ENCODE data around the gene PIP5K1A. TPM values are rescaled to one million over a fixed set of nuclear protein-coding genes. Genes with fewer than 3 reads are reported as not detected.

Gene PIP5K1A
- total and polyA plus RNA-seq, 2 of the 8 experiments (the other 6 are each of a cell fraction or from before 2014, with no cell fraction given): 87.5 to 105 TPM

DNA sequence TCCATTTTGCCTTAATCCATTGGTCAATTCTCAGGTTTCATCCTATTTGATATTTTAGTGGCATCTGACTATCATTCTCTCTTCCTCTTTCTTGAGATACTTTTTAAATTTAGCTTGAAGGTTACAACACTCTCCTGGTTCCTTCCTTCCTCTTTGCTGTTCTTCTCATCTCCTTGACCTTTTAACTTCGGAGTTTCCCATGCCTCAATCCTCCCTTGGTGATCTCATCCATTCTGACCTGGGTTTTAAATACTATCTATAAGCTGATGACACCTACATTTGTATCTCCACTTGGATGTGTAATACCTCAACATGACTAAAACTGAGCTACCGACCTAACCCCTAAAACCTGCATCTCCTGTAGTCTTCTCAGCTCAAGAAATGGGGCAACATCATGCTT, 78.9 kb downstream of the PIP5K1A start:
- Histone ChIP-seq H2BK20ac (ENCODE audit: low read length) (no peak overlapping the region), H3K4me3 (ENCODE audit: extremely low read depth in 1 of 4, insufficient read depth in 2 of 4, low read depth in 3 of 4, low read length in 4 of 4) (no peak overlapping the region), H2BK12ac (ENCODE audit: low read depth, low read length) (no peak overlapping the region), H2BK120ac (replicated peaks; ENCODE audit: low read depth, low read length) (no peak overlapping the region), H3K27me3 (replicated peaks in 1 of 4; ENCODE audit: control insufficient read depth in 3 of 4, extremely low read depth in 1 of 4, insufficient read depth in 3 of 4, low read length in 3 of 4) (no peaks in the 10 kb centered on the region), H3K18ac (ENCODE audit: extremely low read depth, low read length) (no peak overlapping the region), H4K20me1 (replicated peaks in 1 of 2; ENCODE audit: control insufficient read depth in 1 of 2, insufficient read depth in 2 of 2, low read length in 2 of 2) (no peaks in the 10 kb centered on the region), H3K36me3 (ENCODE audit: control insufficient read depth in 2 of 4, insufficient read depth in 4 of 4, low read length in 3 of 4) (no peaks in the 10 kb centered on the region), H3K79me2 (ENCODE audit: control insufficient read depth in 1 of 2, insufficient read depth in 2 of 2, low read length in 2 of 2) (no peaks in the 10 kb centered on the region), H4K5ac (ENCODE audit: insufficient read length, low read depth, low read length) (no peak overlapping the region), H2BK5ac (ENCODE audit: low read depth, low read length) (no peak overlapping the region), H3K56ac (replicated peaks; ENCODE audit: insufficient read length, low read depth, low read length) (no peak overlapping the region), H3K9ac (replicated peaks in 1 of 4; ENCODE audit: extremely low read depth in 1 of 4, low read depth in 3 of 4, low read length in 3 of 4) (no peak overlapping the region), H3K4ac (replicated peaks; ENCODE audit: insufficient read length, low read depth, low read length) (no peak overlapping the region), H3K9me3 (ENCODE audit: insufficient read depth in 2 of 2, low read depth in 1 of 2, low read length in 1 of 2) (no peaks in the 10 kb centered on the region), H3K23me2 (ENCODE audit: low read depth, low read length) (peaks cover 2% of the 10 kb centered on the region; the same call in 1 of the 2 replicates), H3K14ac (ENCODE audit: insufficient read length) (no peak overlapping the region), H2AK5ac (ENCODE audit: low read depth, low read length) (no peak overlapping the region), H3K23ac (ENCODE audit: insufficient read length) (no peak overlapping the region), H3K4me2 (ENCODE audit: insufficient read depth in 1 of 2, low read depth in 2 of 2, low read length in 2 of 2) (no peak overlapping the region), H3K4me1 (replicated peaks in 1 of 4; ENCODE audit: control insufficient read depth in 3 of 4, insufficient read depth in 4 of 4, low read length in 3 of 4) (no peaks in the 10 kb centered on the region), H4K91ac (replicated peaks; ENCODE audit: insufficient read length, low read length) (no peak overlapping the region), H2BK15ac (ENCODE audit: low read length) (no peak overlapping the region), H3K79me1 (ENCODE audit: low read depth, low read length) (no peaks in the 10 kb centered on the region), H3K27ac (ENCODE audit: low read depth, low read length) (no peak overlapping the region), H4K8ac (ENCODE audit: extremely low read depth, insufficient read depth, low read length) (no peak overlapping the region), H2AFZ (ENCODE audit: low read length) (no peak overlapping the region)
- ChIA-PET POLR2A (ENCODE audit: partially characterized antibody) (interaction anchor here (0.6 to 11.6 kb wide), 6 partner anchors 14 to 263 kb away, joined by 3 to 213 read pairs (median 4); partner anchors contain the start of genes PSMB4 and TUFT1), CTCF (ENCODE audit: partially characterized antibody) (interaction anchor here (0.7 to 1.2 kb wide), 4 partner anchors 20 to 64 kb away, joined by 3 to 5 read pairs (median 3); no protein-coding TSS in a partner anchor)
- FAIRE-seq: no peak
- DNase-seq (ENCODE audit: low read depth in 1 of 2, low spot score in 2 of 2): no peak
- WGBS, 2 experiments (ENCODE audit: extremely low coverage in 1 of 2, insufficient coverage in 1 of 2, insufficient read length in 1 of 2, insufficient replicate concordance in 2 of 2, low coverage in 1 of 2, low lambda C conversion rate in 2 of 2, missing lambda C conversion rate in 1 of 2): 91% methylated on average over 2 of the region's 2 CpGs; no CpG with 5 or more reads in 1 of the 2 experiments
- TF ChIP-seq SIRT6 (IDR thresholded peaks at IDR 0.05; ENCODE audit: low read length) (no peak), BRCA1 (IDR thresholded peaks at IDR 0.05; ENCODE audit: low read depth, low read length) (no peak), SP2 (IDR thresholded peaks at IDR 0.05; ENCODE audit: low read length) (no peak), RNF2 (IDR thresholded peaks at IDR 0.05; ENCODE audit: borderline replicate concordance, low read depth, low read length, missing control alignments, poor library complexity, severe bottlenecking) (no peak), HDAC6 (IDR thresholded peaks at IDR 0.05; ENCODE audit: low read depth, low read length) (no peak), SIN3A (conservative IDR thresholded peaks at IDR 0.05 in 1 of 2, IDR thresholded peaks at IDR 0.05 in 1 of 2; ENCODE audit: low read depth in 1 of 2, low read length in 2 of 2) (no peak), BACH1 (IDR thresholded peaks at IDR 0.05; ENCODE audit: low read length) (no peak), CBX8 (IDR thresholded peaks at IDR 0.05; ENCODE audit: borderline replicate concordance, low read depth, low read length) (no peak), KDM1A (IDR thresholded peaks at IDR 0.05; ENCODE audit: borderline replicate concordance, low read length) (no peak), NANOG (IDR thresholded peaks at IDR 0.05; ENCODE audit: insufficient read depth, low read depth, low read length, poor library complexity, severe bottlenecking) (no peak), JUN (IDR thresholded peaks at IDR 0.05; ENCODE audit: low read depth, low read length) (no peak), POLR2AphosphoS5 (IDR thresholded peaks at IDR 0.05; ENCODE audit: low read depth, low read length) (no peak)
- TF ChIP-seq, protein P1, sequence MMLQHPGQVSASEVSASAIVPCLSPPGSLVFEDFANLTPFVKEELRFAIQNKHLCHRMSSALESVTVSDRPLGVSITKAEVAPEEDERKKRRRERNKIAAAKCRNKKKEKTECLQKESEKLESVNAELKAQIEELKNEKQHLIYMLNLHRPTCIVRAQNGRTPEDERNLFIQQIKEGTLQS (IDR thresholded peaks at IDR 0.05; ENCODE audit: insufficient read depth, low read depth, low read length): no peak

Data from H1 (cell line).